ENCODE data around the gene DENND11. TPM values are rescaled to one million over a fixed set of nuclear protein-coding genes. Genes with fewer than 3 reads are reported as not detected.

DENND11 gene
- total RNA-seq, 1 donor from 2014 or later: 23.0 TPM

GRCh38 chr7:141679014-141679413 lies 23.0 kb downstream of the DENND11 start:
- DNase-seq (ENCODE audit: low spot score): no peak

- DNase-seq (ENCODE audit: low spot score): no peak
Measured at GRCh38 chr7:141676618-141677017, 25.3 kb downstream of the DENND11 start.

DNA sequence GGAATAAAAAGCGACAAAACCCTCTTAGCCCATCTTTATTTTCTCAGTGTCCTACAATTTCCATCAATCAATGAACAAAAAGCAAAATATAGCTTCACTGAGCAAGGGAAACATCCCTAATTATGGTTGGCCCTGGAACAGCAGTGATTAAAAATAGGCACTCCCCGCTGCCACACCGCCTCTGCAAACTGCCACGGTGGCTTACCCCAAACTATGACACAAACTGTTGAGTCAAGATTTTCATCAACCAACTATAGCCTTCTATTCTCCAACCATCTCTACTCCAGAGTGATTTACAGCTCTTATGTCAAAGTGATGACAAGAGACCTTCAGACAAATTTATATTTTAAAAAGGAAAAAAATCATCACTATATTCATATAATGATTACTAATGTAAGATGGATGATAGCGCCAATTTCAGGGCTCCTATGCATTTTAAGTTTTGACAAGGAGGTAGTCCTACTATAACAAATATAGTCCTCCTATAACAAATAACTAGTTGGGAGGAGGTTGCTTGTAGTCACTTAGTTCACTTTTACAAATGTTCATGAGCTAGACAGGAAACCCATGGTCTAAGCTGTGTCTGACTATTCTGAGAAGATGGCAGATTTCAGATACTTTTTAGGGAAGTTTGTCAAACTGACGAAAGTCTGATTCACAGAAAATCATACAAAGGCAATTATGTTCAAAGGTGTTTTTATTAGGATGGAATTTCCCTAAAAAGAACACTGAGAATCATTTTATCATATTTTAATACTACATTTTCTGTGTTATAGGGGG lies 26.3 kb downstream of the DENND11 start:
- no peak for DNase-seq (ENCODE audit: low spot score)

DNA sequence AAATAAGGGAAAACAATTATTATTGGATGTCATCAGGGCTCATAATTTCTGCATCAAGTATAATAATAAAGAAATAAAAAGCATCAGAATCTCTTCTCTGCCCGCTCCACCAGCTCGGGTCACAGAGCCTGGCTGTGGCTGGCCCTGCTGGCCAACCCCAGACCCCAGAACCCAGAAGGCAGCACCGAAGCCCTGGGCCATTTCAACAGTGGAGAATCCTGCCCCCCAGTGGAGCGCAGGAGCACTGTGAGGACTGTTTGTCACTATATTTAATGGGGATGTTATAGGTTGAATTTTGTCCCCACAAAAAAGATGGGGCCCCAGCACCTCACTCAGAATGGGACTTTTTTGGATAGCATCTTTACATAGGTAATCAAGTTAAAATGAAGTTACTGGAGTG lies 27.3 kb downstream of the DENND11 start:
- DNase-seq (ENCODE audit: low spot score): no peak

- no peak for DNase-seq (ENCODE audit: low spot score)
Measured at GRCh38 chr7:141674171-141674671, 27.7 kb downstream of the DENND11 start.

DNA sequence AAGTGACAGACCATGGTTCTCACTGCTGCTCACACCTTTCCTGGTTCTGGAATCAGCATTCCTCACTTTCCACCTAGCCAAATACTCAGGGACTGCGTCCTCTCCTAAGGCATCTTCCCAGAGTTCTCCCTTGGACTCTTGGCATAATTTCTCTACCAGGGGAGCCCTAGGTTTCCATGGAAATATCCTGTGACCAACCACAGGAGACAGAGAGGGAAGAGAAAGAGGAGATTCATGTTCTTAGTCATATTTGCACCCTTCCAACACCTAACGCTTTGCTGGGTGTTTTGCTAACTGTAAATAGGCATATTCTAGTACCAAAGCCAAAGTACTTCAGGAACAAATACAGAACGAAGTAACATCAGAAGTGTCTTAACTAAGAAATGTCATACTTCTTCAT lies 28.6 kb downstream of the DENND11 start:
- no peak for DNase-seq (ENCODE audit: low spot score)

DNA sequence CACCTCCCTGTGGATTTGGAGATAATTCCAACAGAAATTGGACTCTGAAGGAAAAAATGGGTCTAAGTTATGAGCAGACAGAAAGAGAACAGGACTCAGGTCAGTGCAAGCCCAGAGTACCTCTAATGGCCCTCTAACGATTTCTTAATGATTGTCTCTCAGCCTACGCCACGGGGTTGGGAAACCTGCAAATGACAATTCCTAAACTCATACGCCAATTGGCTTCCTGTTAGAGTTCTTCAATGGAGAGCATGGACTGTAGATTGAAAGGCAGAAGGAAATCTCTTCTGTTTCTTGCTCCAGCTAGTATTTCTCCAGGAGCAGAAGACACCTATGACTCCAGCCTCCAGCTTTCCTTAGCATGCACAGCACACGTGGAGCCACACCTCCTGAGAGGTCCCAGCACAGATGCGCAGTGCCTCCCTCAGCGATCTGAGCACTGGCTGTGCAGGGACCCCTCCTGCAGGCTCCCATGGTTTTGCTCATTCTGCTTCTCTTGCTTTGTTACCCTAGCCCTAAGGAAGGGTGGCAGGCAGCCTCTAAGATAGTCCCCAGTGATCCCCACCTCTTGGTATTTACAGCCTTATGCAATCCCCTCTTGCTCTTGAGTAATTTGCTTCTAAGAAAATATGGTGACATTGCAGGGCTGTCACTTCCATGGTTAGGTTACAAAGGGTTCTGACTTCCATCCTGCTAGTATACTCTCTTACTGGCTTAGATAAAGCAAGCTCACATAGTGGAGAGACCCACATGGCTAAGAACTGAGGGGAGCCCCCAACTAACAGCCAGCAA lies 30.1 kb downstream of the DENND11 start:
- no peak for DNase-seq (ENCODE audit: low spot score)

- DNase-seq (ENCODE audit: low spot score): no peak
Measured at GRCh38 chr7:141668853-141669252, 33.1 kb downstream of the DENND11 start.

DNA sequence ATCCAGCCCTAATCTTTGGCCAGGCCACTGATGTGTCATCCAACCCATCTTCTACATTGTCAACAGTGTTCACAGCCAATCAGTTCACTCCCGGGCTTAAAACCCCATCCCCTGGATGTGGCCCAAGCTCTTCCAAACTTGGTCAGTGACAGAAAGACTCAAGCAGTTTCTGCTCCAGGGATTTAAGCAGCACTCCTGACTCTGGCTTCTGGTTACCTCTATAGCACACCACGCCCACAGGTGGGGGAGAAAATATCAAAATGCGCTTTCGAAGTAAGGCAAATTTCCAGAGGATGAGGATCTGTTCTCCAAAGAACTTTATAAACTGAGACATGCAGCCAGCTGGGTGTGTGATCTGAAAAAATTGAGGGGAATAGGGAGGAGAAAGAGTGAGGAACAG lies 35.9 kb downstream of the DENND11 start:
- no peak for DNase-seq (ENCODE audit: low spot score)

GRCh38 chr7:141665208-141666035 lies 36.5 kb downstream of the DENND11 start:
- no peak for DNase-seq (ENCODE audit: low spot score)

DNA sequence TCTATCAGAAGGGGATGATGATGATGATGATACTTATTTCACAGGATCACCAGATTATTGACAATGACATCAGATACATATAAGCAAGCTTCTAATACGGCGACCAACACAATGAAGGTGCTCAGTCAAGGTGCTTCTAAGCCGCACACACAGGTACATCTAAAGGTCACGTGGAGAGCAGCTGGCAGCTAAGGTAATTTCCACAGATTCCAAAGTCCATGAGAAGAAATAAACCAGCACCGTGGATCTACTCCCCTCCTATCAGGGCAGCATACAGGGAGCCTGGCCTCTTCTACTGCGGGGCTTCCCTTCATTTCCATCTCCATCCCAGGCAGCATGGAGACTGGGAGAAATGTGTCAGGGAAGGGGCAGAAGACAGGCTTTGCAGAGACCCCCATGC lies 37.5 kb downstream of the DENND11 start:
- DNase-seq (ENCODE audit: low spot score): peak; percentile 51

- peak; percentile 44 for DNase-seq (ENCODE audit: low spot score)
Measured at GRCh38 chr7:141663081-141663849, 38.7 kb downstream of the DENND11 start.

DNA sequence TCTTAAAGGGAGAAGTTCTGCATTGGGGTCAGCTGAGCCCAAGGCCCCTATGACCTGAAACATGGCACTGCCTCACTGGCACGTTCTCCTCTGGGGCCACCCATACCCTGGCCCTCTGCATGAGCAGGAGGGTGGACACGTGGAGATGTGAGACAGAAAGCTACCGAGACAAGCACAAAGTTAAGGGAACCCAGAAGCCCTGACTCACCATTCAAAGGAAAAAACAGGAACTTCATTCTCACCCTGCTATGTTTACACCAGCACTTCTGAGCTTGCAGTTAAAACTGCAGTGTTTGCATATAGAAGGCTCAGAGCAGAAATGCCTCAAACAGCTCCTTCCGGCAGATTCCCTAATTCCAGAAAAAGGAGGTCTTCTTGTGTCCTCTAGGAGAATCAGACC lies 41.7 kb downstream of the DENND11 start:
- DNase-seq (ENCODE audit: low spot score): no peak

DNA sequence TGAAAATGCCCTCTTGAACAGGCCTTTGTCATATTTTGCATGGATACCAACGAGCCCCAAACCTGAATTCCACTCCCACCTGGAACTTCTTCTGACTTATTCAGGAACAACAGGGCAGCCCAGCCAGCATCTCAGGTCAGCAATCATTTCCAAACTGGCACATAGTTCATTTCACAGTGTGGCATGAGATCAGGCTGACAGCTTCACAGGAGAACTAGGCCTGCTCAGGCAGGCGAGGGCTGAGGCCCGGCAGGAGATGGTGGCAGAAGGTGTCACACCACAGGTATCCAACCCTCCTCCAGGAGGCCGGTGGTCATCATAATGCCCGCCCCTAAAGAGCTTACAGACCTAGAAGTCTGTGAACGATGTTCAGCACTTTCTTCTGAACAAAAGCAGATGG lies 42.5 kb downstream of the DENND11 start:
- DNase-seq (ENCODE audit: low spot score): no peak

DNA sequence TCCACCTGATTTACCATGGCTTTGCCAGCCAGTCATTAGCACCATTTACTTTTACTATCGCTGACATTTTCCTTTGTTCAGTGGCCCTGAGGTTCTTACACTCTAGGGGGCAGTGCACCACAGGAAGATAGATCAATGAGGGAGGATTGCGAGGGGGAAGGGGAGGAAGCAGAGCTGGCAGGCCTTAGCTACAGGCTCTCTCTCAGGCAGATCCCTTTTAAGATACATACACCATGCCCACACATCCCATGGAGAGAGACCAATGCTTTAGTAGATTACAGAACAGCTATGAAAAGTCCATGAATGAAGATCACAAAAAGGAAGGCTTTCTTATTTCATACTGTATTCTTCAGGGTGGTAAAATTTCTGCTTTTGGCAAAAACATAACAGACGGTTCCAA lies 47.4 kb downstream of the DENND11 start:
- peak; percentile 72 for DNase-seq (ENCODE audit: low spot score)

DNA sequence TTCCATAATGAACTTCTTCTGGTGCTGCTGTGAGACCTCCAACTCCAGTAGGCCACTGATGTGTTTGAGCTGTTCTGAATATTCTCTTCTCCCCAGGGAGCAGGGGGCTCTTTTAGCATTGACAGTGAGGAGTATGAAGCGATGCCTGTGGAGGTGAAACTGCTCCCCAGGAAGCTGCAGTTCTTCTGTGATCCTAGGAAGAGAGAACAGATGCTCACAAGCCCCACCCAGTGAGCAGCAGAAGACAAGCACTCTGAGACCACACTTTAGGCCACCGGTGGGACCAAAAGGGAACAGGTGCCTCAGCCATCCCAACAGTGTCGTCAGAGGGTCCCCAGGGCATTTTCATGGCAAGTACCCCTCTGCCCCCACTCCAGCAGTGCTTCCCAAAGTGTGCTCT lies 49.3 kb downstream of the DENND11 start:
- no peak for DNase-seq (ENCODE audit: low spot score)

Other genes with a start within 250 kb of the DENND11 start
- gene AGK, start 150.8 kb downstream of the DENND11 start, total RNA-seq: 20.7 TPM
- not detected for gene WEE2, start 6.2 kb upstream of the DENND11 start, total RNA-seq
- gene SSBP1, start 36.2 kb upstream of the DENND11 start, total RNA-seq: 67.9 TPM
- gene TAS2R3, start 61.9 kb upstream of the DENND11 start, total RNA-seq: 1.5 TPM
- gene TAS2R4, start 74.5 kb upstream of the DENND11 start, total RNA-seq: 1.0 TPM
- 1.2 TPM for gene TAS2R5, start 88.1 kb upstream of the DENND11 start, total RNA-seq
- gene PRSS37, start 139.3 kb upstream of the DENND11 start, total RNA-seq: not detected
- not detected for gene OR9A4, start 214.2 kb upstream of the DENND11 start, total RNA-seq
- gene CLEC5A, start 244.8 kb upstream of the DENND11 start, total RNA-seq: 11.6 TPM